ENCODE data around the gene CASP2.

Gene CASP2

GRCh38 chr7:143287935-143288826 is at the start of gene CASP2:
TSS of gene CASP2 (plus strand) at chr7:143288351. CDS start at chr7:143288456, 105 bp downstream.
- DNase-seq (ENCODE audit: low read depth in 4 of 4, low spot score in 1 of 4) = peak; percentile 97 to 98 (median 97)

DNA sequence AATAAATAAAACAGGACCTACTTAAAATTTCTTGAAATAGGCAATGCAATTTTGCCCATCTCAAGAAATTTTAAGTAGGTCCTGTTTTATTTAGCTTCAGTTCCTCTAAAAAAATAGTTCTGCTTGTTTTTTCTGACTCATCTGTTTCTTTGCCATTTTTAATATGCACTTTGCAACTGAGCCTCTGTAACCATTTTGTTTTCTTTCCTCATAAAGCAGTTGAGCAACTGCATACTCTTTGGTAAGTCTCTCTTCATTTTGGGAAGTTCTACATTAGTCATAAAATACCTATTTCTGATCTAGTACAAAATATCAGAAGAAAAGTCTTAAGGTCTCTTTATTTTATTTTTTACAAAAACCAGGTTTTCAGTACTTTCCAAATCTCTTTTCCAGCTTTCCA is 48.3 kb upstream of the CASP2 start:
- no peak for DNase-seq (ENCODE audit: low read depth in 4 of 4, low spot score in 1 of 4)

GRCh38 chr7:143240291-143241168 is 47.6 kb upstream of the CASP2 start:
- DNase-seq (ENCODE audit: low read depth in 4 of 4, low spot score in 1 of 4) = peak; percentile 33 to 47 (median 40)

GRCh38 chr7:143242306-143242705 is 45.8 kb upstream of the CASP2 start:
- DNase-seq (ENCODE audit: low read depth in 4 of 4, low spot score in 1 of 4) = no peak

- DNase-seq (ENCODE audit: low read depth in 4 of 4, low spot score in 1 of 4) = no peak
Observed at GRCh38 chr7:143243111-143243510, 45.0 kb upstream of the CASP2 start.

GRCh38 chr7:143243614-143244013 is 44.5 kb upstream of the CASP2 start:
- no peak for DNase-seq (ENCODE audit: low read depth in 4 of 4, low spot score in 1 of 4)

DNA sequence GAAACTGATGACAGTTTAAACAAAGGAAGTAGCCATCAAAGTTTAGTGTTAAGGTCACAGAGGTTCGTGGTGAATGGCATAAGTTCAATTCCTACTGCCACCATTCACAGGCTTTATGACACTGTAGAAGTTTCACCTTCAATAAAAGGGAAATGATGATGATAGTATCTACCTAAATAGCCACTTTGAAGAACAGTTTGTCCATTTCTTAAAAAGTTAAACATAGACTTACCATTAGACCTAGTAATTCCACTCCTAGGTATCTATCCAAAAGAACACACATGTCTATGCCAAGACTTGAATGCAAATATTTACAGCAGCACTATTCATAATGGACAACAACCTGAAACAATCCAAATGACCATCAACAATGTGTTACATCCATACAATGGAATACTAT is 43.8 kb upstream of the CASP2 start:
- DNase-seq (ENCODE audit: low read depth in 4 of 4, low spot score in 1 of 4) = no peak

GRCh38 chr7:143245123-143245522 is 43.0 kb upstream of the CASP2 start:
- no peak for DNase-seq (ENCODE audit: low read depth in 4 of 4, low spot score in 1 of 4)

DNA sequence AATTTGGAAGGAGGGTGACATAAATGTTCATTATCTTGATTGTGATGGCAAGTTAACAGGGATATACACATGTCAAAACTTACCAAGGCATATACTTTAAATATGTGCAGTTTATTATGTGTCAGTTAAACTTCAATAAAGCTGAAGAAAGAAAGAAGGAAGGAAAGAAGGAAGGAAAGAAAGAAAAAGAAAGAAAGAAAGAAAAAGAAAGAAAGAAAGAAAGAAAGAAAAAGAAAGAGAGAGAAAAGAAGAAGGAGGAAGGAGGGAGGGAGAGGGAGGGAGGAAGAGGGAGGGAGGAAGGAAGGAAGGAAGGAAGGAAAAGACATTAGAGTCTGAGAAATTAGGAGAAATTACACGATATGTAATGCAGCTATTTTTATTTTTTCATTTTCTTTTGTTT is 40.8 kb upstream of the CASP2 start:
- DNase-seq (ENCODE audit: low read depth in 4 of 4, low spot score in 1 of 4) = no peak

- DNase-seq (ENCODE audit: low read depth in 4 of 4, low spot score in 1 of 4) = no peak
Observed at GRCh38 chr7:143248761-143249354, 39.3 kb upstream of the CASP2 start.

- DNase-seq (ENCODE audit: low read depth in 4 of 4, low spot score in 1 of 4) = no peak
Observed at GRCh38 chr7:143250199-143250598, 38.0 kb upstream of the CASP2 start.

GRCh38 chr7:143250822-143251221 is 37.3 kb upstream of the CASP2 start:
- DNase-seq (ENCODE audit: low read depth in 4 of 4, low spot score in 1 of 4) = no peak

- DNase-seq (ENCODE audit: low read depth in 4 of 4, low spot score in 1 of 4) = no peak
Observed at GRCh38 chr7:143252006-143252405, 36.1 kb upstream of the CASP2 start.

- no peak for DNase-seq (ENCODE audit: low read depth in 4 of 4, low spot score in 1 of 4)
Observed at GRCh38 chr7:143255564-143255963, 32.6 kb upstream of the CASP2 start.

GRCh38 chr7:143256325-143256724 is 31.8 kb upstream of the CASP2 start:
- no peak for DNase-seq (ENCODE audit: low read depth in 4 of 4, low spot score in 1 of 4)

DNA sequence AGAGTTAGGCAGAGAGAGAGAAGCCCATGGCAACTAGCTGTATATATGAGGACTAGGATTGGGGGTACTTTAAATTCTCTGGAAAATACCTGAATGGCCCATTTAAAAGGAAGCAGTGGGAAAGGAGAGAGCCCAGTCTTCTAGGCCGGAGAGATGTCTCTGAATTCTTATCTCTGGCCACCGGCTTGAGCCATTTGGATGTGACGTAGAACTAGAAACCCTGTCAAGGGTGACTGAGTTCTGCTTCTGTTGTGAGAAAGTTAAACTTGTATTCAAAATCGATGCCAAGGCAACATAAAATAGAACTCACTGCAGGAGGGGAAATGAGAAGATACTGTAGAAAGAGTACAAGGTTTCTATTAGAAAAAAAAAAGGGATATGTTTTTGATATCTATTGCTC is 31.2 kb upstream of the CASP2 start:
- no peak for DNase-seq (ENCODE audit: low read depth in 4 of 4, low spot score in 1 of 4)

- no peak for DNase-seq (ENCODE audit: low read depth in 4 of 4, low spot score in 1 of 4)
Observed at GRCh38 chr7:143257501-143257900, 30.6 kb upstream of the CASP2 start.

- no peak for DNase-seq (ENCODE audit: low read depth in 4 of 4, low spot score in 1 of 4)
Observed at GRCh38 chr7:143258831-143259230, 29.3 kb upstream of the CASP2 start.

DNA sequence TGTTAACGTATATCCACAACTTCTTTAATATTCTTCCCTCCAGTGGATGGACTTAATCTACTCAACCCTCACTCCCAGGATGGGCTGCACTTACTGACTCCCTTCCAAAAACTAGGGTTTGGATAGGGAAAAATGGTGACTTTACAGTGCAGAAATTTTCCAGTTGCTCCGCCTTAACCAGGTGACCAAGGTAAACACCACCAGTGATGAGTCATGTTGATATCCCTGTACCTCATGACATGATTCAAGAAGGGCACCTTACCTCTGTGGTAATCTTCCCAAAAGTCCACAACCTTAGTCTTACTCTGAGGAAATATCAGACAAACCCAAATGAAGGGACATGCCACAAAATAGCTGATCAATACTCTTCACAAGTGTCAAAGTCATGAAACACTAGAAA is 28.4 kb upstream of the CASP2 start:
- DNase-seq (ENCODE audit: low read depth in 4 of 4, low spot score in 1 of 4) = no peak

GRCh38 chr7:143261901-143262300 is 26.2 kb upstream of the CASP2 start:
- no peak for DNase-seq (ENCODE audit: low read depth in 4 of 4, low spot score in 1 of 4)

All from stimulated activated CD4-positive, alpha-beta T cell treated with anti-CD3 and anti-CD28 coated beads, Interleukin-1b, Interleukin-23, amount 100 ng/mL, for 24 hours (primary cell).